ES-I3 (cell line): ENCODE results near the gene CBX5.
"Not testable (repeated sequence)": the region's sequence is repeated elsewhere in the genome, so short reads cannot be mapped to it uniquely, and the experiment has no call there.

Experiments
- H3K36me3 ChIP-seq: 2 replicates; pipeline ENCODE4 v1.6.1; 2013; ENCODE audit warnings: mild to moderate bottlenecking, low read length, control low read depth, moderate library complexity; ENCODE audit not compliant: insufficient read depth
- H3K4me1 ChIP-seq: 2 replicates; pipeline ENCODE4 v1.6.1; 2013; ENCODE audit warnings: mild to moderate bottlenecking, control low read depth, low read length; ENCODE audit not compliant: insufficient read depth
- H3K9ac ChIP-seq: 2 replicates; pipeline ENCODE4 v1.6.1; 2013; ENCODE audit warnings: low read depth, mild to moderate bottlenecking, low read length, moderate library complexity
- H3K9me3 ChIP-seq: 2 replicates; pipeline ENCODE4 v1.6.1; 2013; ENCODE audit warnings: mild to moderate bottlenecking, low read length, moderate library complexity; ENCODE audit not compliant: control insufficient read depth, insufficient read depth

Gene CBX5

GRCh38 chr12:54284070-54284780, 4.3 kb upstream of the CBX5 start:
- H3K36me3 ChIP-seq, result peaks cover 41% of the 10 kb centered on the region
- H3K9ac ChIP-seq, H3K4me1 ChIP-seq, H3K9me3 ChIP-seq: not testable (repeated sequence)

- H3K9me3 ChIP-seq, result no peaks in the 10 kb centered on the region
- H3K36me3 ChIP-seq, result peaks cover 43% of the 10 kb centered on the region
- H3K9ac ChIP-seq, result 0 out of 2 replicates have a peak overlapping the region, but pooled peaks have one; percentile 4
- H3K4me1 ChIP-seq, result peaks cover 11% of the 10 kb centered on the region
Observed at GRCh38 chr12:54282949-54283593, 3.1 kb upstream of the CBX5 start.

- peaks cover 16% of the 10 kb centered on the region for H3K4me1 ChIP-seq
- H3K36me3 ChIP-seq, result peaks cover 46% of the 10 kb centered on the region
- not testable (repeated sequence) for H3K9me3 ChIP-seq
- H3K9ac ChIP-seq, result peak overlapping the region; percentile 87
Observed at GRCh38 chr12:54281694-54282093, 1.8 kb upstream of the CBX5 start.

GRCh38 chr12:54281261-54281638, 1.3 kb upstream of the CBX5 start:
- Histone ChIP-seq H3K36me3 (peaks cover 44% of the 10 kb centered on the region), H3K4me1 (peaks cover 18% of the 10 kb centered on the region)

GRCh38 chr12:54280468-54281260, 742 bp upstream of the CBX5 start, which contains the start of gene HNRNPA1:
Gene HNRNPA1, plus strand, starts transcription at chr12:54280726. Its CDS starts 82 bp downstream, at chr12:54280808.
- Histone ChIP-seq H3K36me3 (peaks cover 39% of the 10 kb centered on the region), H3K9me3 (no peaks in the 10 kb centered on the region), H3K4me1 (peaks cover 18% of the 10 kb centered on the region), H3K9ac (peak within 1 kb of the TSS; percentile 87)

More at GRCh38 chr12:54281261-54281638, 1.3 kb upstream of the CBX5 start:
- not testable (repeated sequence) for H3K9me3 ChIP-seq
- peak overlapping the region; percentile 87 for H3K9ac ChIP-seq

- Histone ChIP-seq H3K4me1 (peaks cover 18% of the 10 kb centered on the region), H3K9me3 (no peaks in the 10 kb centered on the region), H3K9ac (peak overlapping the region; percentile 87), H3K36me3 (peaks cover 37% of the 10 kb centered on the region)
Observed at GRCh38 chr12:54279227-54279631, 693 bp downstream of the CBX5 start.

GRCh38 chr12:54277823-54278276, 2.1 kb downstream of the CBX5 start:
- H3K36me3 ChIP-seq, result peaks cover 23% of the 10 kb centered on the region
- H3K9me3 ChIP-seq, result no peaks in the 10 kb centered on the region
- peak overlapping the region; percentile 87 for H3K9ac ChIP-seq
- peaks cover 16% of the 10 kb centered on the region for H3K4me1 ChIP-seq

GRCh38 chr12:54276368-54276767, 3.6 kb downstream of the CBX5 start:
- no peak overlapping the region for H3K9ac ChIP-seq
- H3K36me3 ChIP-seq, result peaks cover 9% of the 10 kb centered on the region
- no peaks in the 10 kb centered on the region for H3K9me3 ChIP-seq
- peaks cover 9% of the 10 kb centered on the region; the same call in 1 of the 2 replicates for H3K4me1 ChIP-seq

GRCh38 chr12:54273981-54274380, 5.9 kb downstream of the CBX5 start:
- no peak overlapping the region for H3K9ac ChIP-seq
- no peaks in the 10 kb centered on the region for H3K9me3 ChIP-seq
- 0 out of 2 replicates have a peak, but pooled peaks cover 5% of the 10 kb centered on the region for H3K36me3 ChIP-seq
- peaks cover 9% of the 10 kb centered on the region; the same call in 1 of the 2 replicates for H3K4me1 ChIP-seq

- 0 out of 2 replicates have a peak, but pooled peaks cover 3% of the 10 kb centered on the region for H3K4me1 ChIP-seq
- H3K36me3 ChIP-seq, result no peaks in the 10 kb centered on the region
- H3K9me3 ChIP-seq, result no peaks in the 10 kb centered on the region
- no peak overlapping the region for H3K9ac ChIP-seq
Observed at GRCh38 chr12:54272214-54272613, 7.7 kb downstream of the CBX5 start.

GRCh38 chr12:54270345-54270744, 9.6 kb downstream of the CBX5 start:
- H3K9me3 ChIP-seq, result no peaks in the 10 kb centered on the region
- no peak overlapping the region for H3K9ac ChIP-seq
- no peaks in the 10 kb centered on the region for H3K36me3 ChIP-seq
- no peaks in the 10 kb centered on the region for H3K4me1 ChIP-seq

- Histone ChIP-seq H3K4me1 (peaks cover 17% of the 10 kb centered on the region), H3K9me3 (no peaks in the 10 kb centered on the region), H3K9ac (no peak overlapping the region), H3K36me3 (peaks cover 3% of the 10 kb centered on the region; the same call in 1 of the 2 replicates)
Observed at GRCh38 chr12:54266852-54267251, 13.1 kb downstream of the CBX5 start.

GRCh38 chr12:54265364-54265812, 14.5 kb downstream of the CBX5 start:
- H3K9ac ChIP-seq, result no peak overlapping the region
- peaks cover 3% of the 10 kb centered on the region; the same call in 1 of the 2 replicates for H3K36me3 ChIP-seq
- peaks cover 21% of the 10 kb centered on the region for H3K4me1 ChIP-seq
- H3K9me3 ChIP-seq, result no peaks in the 10 kb centered on the region

- 0 out of 2 replicates have a peak overlapping the region, but pooled peaks have one; percentile 16 for H3K9ac ChIP-seq
- peaks cover 35% of the 10 kb centered on the region for H3K4me1 ChIP-seq
- peaks cover 4% of the 10 kb centered on the region; the same call in 1 of the 2 replicates for H3K36me3 ChIP-seq
- no peaks in the 10 kb centered on the region for H3K9me3 ChIP-seq
Observed at GRCh38 chr12:54262403-54262925, 17.5 kb downstream of the CBX5 start.
